ENCODE results near the gene MED1. TPM values are rescaled to one million over a fixed set of nuclear protein-coding genes. Genes with fewer than 3 reads are reported as not detected.

The MED1 gene
- total RNA-seq, 1 experiment from 2014 or later = 50.4 TPM

DNA sequence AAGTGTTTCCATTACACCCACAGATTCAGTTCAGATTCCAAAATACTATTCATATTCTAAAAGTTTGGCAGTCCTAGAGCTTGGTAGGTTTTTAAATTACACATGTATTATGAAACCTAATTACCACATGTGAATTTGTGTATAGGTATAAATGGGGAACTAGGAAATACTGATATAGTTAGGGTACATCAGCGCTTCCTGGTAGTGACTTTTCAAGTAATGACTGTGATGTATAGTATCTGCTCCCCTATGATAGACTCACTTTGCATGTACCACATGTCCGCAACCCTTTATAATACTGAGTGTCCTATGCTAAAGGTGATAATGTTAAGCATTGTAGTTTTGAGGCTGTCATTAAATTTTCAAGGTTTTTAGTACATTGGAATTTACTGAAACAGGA is 33.1 kb upstream of the MED1 start:
- ChIA-PET POLR2A (no interaction called here), CTCF (no interaction called here)
- Mint-ChIP-seq H3K27me3 (ENCODE audit: low read depth) (no peaks in the 10 kb centered on the region), H3K4me1 (no peaks in the 10 kb centered on the region), H3K36me3 (peaks cover 13% of the 10 kb centered on the region), H3K27ac (no peak overlapping the region), H3K9me3 (no peaks in the 10 kb centered on the region), H3K4me3 (no peak overlapping the region)
- no peak for DNase-seq (ENCODE audit: low spot score)
- ATAC-seq = no peak
- TF ChIP-seq, protein P1, sequence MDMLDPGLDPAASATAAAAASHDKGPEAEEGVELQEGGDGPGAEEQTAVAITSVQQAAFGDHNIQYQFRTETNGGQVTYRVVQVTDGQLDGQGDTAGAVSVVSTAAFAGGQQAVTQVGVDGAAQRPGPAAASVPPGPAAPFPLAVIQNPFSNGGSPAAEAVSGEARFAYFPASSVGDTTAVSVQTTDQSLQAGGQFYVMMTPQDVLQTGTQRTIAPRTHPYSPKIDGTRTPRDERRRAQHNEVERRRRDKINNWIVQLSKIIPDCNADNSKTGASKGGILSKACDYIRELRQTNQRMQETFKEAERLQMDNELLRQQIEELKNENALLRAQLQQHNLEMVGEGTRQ (CRISPR knock-in tag; IDR thresholded peaks at IDR 0.05) = no peak
- TF ChIP-seq ZNF317 (CRISPR knock-in tag; IDR thresholded peaks at IDR 0.05; ENCODE audit: borderline replicate concordance, low read depth) = no peak
- TF ChIP-seq, protein P2, sequence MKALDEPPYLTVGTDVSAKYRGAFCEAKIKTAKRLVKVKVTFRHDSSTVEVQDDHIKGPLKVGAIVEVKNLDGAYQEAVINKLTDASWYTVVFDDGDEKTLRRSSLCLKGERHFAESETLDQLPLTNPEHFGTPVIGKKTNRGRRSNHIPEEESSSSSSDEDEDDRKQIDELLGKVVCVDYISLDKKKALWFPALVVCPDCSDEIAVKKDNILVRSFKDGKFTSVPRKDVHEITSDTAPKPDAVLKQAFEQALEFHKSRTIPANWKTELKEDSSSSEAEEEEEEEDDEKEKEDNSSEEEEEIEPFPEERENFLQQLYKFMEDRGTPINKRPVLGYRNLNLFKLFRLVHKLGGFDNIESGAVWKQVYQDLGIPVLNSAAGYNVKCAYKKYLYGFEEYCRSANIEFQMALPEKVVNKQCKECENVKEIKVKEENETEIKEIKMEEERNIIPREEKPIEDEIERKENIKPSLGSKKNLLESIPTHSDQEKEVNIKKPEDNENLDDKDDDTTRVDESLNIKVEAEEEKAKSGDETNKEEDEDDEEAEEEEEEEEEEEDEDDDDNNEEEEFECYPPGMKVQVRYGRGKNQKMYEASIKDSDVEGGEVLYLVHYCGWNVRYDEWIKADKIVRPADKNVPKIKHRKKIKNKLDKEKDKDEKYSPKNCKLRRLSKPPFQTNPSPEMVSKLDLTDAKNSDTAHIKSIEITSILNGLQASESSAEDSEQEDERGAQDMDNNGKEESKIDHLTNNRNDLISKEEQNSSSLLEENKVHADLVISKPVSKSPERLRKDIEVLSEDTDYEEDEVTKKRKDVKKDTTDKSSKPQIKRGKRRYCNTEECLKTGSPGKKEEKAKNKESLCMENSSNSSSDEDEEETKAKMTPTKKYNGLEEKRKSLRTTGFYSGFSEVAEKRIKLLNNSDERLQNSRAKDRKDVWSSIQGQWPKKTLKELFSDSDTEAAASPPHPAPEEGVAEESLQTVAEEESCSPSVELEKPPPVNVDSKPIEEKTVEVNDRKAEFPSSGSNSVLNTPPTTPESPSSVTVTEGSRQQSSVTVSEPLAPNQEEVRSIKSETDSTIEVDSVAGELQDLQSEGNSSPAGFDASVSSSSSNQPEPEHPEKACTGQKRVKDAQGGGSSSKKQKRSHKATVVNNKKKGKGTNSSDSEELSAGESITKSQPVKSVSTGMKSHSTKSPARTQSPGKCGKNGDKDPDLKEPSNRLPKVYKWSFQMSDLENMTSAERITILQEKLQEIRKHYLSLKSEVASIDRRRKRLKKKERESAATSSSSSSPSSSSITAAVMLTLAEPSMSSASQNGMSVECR (CRISPR knock-in tag; IDR thresholded peaks at IDR 0.05; ENCODE audit: borderline replicate concordance) = no peak
- TF ChIP-seq MYBL2 (CRISPR knock-in tag; IDR thresholded peaks at IDR 0.05) = no peak
- TF ChIP-seq, protein P3, sequence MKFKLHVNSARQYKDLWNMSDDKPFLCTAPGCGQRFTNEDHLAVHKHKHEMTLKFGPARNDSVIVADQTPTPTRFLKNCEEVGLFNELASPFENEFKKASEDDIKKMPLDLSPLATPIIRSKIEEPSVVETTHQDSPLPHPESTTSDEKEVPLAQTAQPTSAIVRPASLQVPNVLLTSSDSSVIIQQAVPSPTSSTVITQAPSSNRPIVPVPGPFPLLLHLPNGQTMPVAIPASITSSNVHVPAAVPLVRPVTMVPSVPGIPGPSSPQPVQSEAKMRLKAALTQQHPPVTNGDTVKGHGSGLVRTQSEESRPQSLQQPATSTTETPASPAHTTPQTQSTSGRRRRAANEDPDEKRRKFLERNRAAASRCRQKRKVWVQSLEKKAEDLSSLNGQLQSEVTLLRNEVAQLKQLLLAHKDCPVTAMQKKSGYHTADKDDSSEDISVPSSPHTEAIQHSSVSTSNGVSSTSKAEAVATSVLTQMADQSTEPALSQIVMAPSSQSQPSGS (CRISPR knock-in tag; IDR thresholded peaks at IDR 0.05; ENCODE audit: borderline replicate concordance, low read depth) = no peak
- TF ChIP-seq, protein P4, sequence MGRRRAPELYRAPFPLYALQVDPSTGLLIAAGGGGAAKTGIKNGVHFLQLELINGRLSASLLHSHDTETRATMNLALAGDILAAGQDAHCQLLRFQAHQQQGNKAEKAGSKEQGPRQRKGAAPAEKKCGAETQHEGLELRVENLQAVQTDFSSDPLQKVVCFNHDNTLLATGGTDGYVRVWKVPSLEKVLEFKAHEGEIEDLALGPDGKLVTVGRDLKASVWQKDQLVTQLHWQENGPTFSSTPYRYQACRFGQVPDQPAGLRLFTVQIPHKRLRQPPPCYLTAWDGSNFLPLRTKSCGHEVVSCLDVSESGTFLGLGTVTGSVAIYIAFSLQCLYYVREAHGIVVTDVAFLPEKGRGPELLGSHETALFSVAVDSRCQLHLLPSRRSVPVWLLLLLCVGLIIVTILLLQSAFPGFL (CRISPR knock-in tag; IDR thresholded peaks at IDR 0.05; ENCODE audit: borderline replicate concordance) = no peak
- no peak for TF ChIP-seq FOXJ3 (CRISPR knock-in tag; IDR thresholded peaks at IDR 0.05; ENCODE audit: borderline replicate concordance)
- TF ChIP-seq, protein P5, sequence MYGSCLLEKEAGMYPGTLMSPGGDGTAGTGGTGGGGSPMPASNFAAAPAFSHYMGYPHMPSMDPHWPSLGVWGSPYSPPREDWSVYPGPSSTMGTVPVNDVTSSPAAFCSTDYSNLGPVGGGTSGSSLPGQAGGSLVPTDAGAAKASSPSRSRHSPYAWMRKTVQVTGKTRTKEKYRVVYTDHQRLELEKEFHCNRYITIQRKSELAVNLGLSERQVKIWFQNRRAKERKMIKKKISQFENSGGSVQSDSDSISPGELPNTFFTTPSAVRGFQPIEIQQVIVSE (CRISPR knock-in tag; IDR thresholded peaks at IDR 0.05; ENCODE audit: borderline replicate concordance) = no peak
- TF ChIP-seq JAZF1 (CRISPR knock-in tag; IDR thresholded peaks at IDR 0.05) = no peak
- no peak for TF ChIP-seq SP1 (CRISPR knock-in tag; conservative IDR thresholded peaks at IDR 0.05)
- TF ChIP-seq, protein P6, sequence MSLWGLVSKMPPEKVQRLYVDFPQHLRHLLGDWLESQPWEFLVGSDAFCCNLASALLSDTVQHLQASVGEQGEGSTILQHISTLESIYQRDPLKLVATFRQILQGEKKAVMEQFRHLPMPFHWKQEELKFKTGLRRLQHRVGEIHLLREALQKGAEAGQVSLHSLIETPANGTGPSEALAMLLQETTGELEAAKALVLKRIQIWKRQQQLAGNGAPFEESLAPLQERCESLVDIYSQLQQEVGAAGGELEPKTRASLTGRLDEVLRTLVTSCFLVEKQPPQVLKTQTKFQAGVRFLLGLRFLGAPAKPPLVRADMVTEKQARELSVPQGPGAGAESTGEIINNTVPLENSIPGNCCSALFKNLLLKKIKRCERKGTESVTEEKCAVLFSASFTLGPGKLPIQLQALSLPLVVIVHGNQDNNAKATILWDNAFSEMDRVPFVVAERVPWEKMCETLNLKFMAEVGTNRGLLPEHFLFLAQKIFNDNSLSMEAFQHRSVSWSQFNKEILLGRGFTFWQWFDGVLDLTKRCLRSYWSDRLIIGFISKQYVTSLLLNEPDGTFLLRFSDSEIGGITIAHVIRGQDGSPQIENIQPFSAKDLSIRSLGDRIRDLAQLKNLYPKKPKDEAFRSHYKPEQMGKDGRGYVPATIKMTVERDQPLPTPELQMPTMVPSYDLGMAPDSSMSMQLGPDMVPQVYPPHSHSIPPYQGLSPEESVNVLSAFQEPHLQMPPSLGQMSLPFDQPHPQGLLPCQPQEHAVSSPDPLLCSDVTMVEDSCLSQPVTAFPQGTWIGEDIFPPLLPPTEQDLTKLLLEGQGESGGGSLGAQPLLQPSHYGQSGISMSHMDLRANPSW (CRISPR knock-in tag; conservative IDR thresholded peaks at IDR 0.05; ENCODE audit: low read depth) = no peak
- TF ChIP-seq, protein P7, sequence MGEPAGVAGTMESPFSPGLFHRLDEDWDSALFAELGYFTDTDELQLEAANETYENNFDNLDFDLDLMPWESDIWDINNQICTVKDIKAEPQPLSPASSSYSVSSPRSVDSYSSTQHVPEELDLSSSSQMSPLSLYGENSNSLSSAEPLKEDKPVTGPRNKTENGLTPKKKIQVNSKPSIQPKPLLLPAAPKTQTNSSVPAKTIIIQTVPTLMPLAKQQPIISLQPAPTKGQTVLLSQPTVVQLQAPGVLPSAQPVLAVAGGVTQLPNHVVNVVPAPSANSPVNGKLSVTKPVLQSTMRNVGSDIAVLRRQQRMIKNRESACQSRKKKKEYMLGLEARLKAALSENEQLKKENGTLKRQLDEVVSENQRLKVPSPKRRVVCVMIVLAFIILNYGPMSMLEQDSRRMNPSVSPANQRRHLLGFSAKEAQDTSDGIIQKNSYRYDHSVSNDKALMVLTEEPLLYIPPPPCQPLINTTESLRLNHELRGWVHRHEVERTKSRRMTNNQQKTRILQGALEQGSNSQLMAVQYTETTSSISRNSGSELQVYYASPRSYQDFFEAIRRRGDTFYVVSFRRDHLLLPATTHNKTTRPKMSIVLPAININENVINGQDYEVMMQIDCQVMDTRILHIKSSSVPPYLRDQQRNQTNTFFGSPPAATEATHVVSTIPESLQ (CRISPR knock-in tag; IDR thresholded peaks at IDR 0.05) = no peak
- no peak for TF ChIP-seq CBFB (CRISPR knock-in tag; IDR thresholded peaks at IDR 0.05; ENCODE audit: low read depth)
